ENCODE measurements around the gene ZCCHC7. TPM values are rescaled to one million over a fixed set of nuclear protein-coding genes. Genes with fewer than 3 reads are reported as not detected.
A peak's percentile ranks its signal among the peaks of the same experiment; 100 is the strongest.
"Not testable (repeated sequence)": the region's sequence is repeated elsewhere in the genome, so short reads cannot be mapped to it uniquely, and the experiment has no call there.

ZCCHC7 gene
- total RNA-seq, 1 donor from 2014 or later = 21.7 TPM

GRCh38 chr9:37083654-37084053 is 36.7 kb upstream of the ZCCHC7 start:
- Histone ChIP-seq H2AFZ (ENCODE audit: low read depth, low read length) (no peak overlapping the region), H4K20me1 (ENCODE audit: insufficient read depth, low read length) (peaks cover 44% of the 10 kb centered on the region), H3K27me3 (ENCODE audit: insufficient read depth, low read length) (no peaks in the 10 kb centered on the region), H3K4me2 (ENCODE audit: low read length) (no peak overlapping the region), H3K9ac (ENCODE audit: low read length) (no peak overlapping the region), H3K27ac (ENCODE audit: low read depth, low read length) (no peak overlapping the region), H3K4me1 (ENCODE audit: insufficient read depth, low read length) (no peaks in the 10 kb centered on the region), H3K79me2 (ENCODE audit: insufficient read depth, low read length) (peaks cover 58% of the 10 kb centered on the region), H3K9me3 (ENCODE audit: insufficient read depth, low read depth, low read length) (no peaks in the 10 kb centered on the region), H3K36me3 (ENCODE audit: insufficient read depth, low read length) (peaks cover 10% of the 10 kb centered on the region), H3K4me3 (ENCODE audit: insufficient read depth, low read depth, low read length) (no peak overlapping the region)
- peaks cover 21% of the 10 kb centered on the region for H3K4me1 Mint-ChIP-seq (ENCODE audit: low read depth, unreplicated experiment)
- peaks cover 15% of the 10 kb centered on the region for H3K36me3 Mint-ChIP-seq (ENCODE audit: low read depth, unreplicated experiment)
- H3K27me3 Mint-ChIP-seq (ENCODE audit: low read depth, unreplicated experiment) = no peaks in the 10 kb centered on the region
- TF ChIP-seq EZH2 (IDR thresholded peaks at IDR 0.05; ENCODE audit: insufficient read depth, low read length) = no peak
- TF ChIP-seq, protein P1, sequence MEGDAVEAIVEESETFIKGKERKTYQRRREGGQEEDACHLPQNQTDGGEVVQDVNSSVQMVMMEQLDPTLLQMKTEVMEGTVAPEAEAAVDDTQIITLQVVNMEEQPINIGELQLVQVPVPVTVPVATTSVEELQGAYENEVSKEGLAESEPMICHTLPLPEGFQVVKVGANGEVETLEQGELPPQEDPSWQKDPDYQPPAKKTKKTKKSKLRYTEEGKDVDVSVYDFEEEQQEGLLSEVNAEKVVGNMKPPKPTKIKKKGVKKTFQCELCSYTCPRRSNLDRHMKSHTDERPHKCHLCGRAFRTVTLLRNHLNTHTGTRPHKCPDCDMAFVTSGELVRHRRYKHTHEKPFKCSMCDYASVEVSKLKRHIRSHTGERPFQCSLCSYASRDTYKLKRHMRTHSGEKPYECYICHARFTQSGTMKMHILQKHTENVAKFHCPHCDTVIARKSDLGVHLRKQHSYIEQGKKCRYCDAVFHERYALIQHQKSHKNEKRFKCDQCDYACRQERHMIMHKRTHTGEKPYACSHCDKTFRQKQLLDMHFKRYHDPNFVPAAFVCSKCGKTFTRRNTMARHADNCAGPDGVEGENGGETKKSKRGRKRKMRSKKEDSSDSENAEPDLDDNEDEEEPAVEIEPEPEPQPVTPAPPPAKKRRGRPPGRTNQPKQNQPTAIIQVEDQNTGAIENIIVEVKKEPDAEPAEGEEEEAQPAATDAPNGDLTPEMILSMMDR (IDR thresholded peaks at IDR 0.05; ENCODE audit: insufficient read depth, low read depth, low read length) = no peak
- DNase-seq (ENCODE audit: low read depth) (no peak), FAIRE-seq (no peak)
- no peaks in the 10 kb centered on the region for H3K9me3 Mint-ChIP-seq (ENCODE audit: unreplicated experiment)
- no peak overlapping the region for H3K27ac Mint-ChIP-seq (ENCODE audit: unreplicated experiment)
- no peak overlapping the region for H3K4me3 Mint-ChIP-seq (ENCODE audit: unreplicated experiment)

DNA sequence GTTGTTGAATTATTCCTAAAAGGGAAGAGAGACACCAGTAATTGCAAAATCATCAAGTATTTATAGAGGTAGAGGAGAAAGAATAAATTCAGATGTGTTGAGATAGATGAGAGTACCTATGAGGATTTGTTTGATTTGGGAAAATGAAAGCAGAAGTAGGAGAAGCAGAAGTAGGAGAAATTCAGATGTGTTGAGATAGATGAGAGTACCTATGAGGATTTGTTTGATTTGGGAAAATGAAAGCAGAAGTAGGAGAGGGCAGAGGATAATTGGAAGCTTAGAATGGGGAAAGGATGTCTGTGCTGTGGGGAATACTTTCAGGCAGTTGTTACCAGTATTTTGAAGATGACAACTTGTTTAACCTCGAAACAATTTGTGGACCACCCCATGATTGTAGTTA is 35.1 kb upstream of the ZCCHC7 start:
- Mint-ChIP-seq H3K4me3 (ENCODE audit: unreplicated experiment) (no peak overlapping the region), H3K27ac (ENCODE audit: unreplicated experiment) (no peak overlapping the region), H3K36me3 (ENCODE audit: low read depth, unreplicated experiment) (peaks cover 15% of the 10 kb centered on the region), H3K9me3 (ENCODE audit: unreplicated experiment) (no peaks in the 10 kb centered on the region), H3K27me3 (ENCODE audit: low read depth, unreplicated experiment) (no peaks in the 10 kb centered on the region), H3K4me1 (ENCODE audit: low read depth, unreplicated experiment) (peaks cover 21% of the 10 kb centered on the region)
- FAIRE-seq = peak; percentile 43
- peaks cover 12% of the 10 kb centered on the region for H3K36me3 ChIP-seq (ENCODE audit: insufficient read depth, low read length)
- no peaks in the 10 kb centered on the region for H3K9me3 ChIP-seq (ENCODE audit: insufficient read depth, low read depth, low read length)
- peaks cover 44% of the 10 kb centered on the region for H4K20me1 ChIP-seq (ENCODE audit: insufficient read depth, low read length)
- no peak overlapping the region for H3K9ac ChIP-seq (ENCODE audit: low read length)
- H3K27ac ChIP-seq (ENCODE audit: low read depth, low read length) = no peak overlapping the region
- no peak for DNase-seq (ENCODE audit: low read depth)
- H3K4me1 ChIP-seq (ENCODE audit: insufficient read depth, low read length) = no peaks in the 10 kb centered on the region
- H3K4me3 ChIP-seq (ENCODE audit: insufficient read depth, low read depth, low read length) = no peak overlapping the region
- peaks cover 50% of the 10 kb centered on the region for H3K79me2 ChIP-seq (ENCODE audit: insufficient read depth, low read length)
- TF ChIP-seq EZH2 (IDR thresholded peaks at IDR 0.05; ENCODE audit: insufficient read depth, low read length) = no peak
- TF ChIP-seq, protein P1 (IDR thresholded peaks at IDR 0.05; ENCODE audit: insufficient read depth, low read depth, low read length) = no peak
- H2AFZ ChIP-seq (ENCODE audit: low read depth, low read length) = no peak overlapping the region
- no peaks in the 10 kb centered on the region for H3K27me3 ChIP-seq (ENCODE audit: insufficient read depth, low read length)
- H3K4me2 ChIP-seq (ENCODE audit: low read length) = no peak overlapping the region

- H3K4me2 ChIP-seq (ENCODE audit: low read length); H3K27me3 Mint-ChIP-seq (ENCODE audit: low read depth, unreplicated experiment); H3K79me2 ChIP-seq (ENCODE audit: insufficient read depth, low read length); H3K9me3 ChIP-seq (ENCODE audit: insufficient read depth, low read depth, low read length); DNase-seq (ENCODE audit: low read depth); H3K36me3 Mint-ChIP-seq (ENCODE audit: low read depth, unreplicated experiment); H4K20me1 ChIP-seq (ENCODE audit: insufficient read depth, low read length); H3K4me3 Mint-ChIP-seq (ENCODE audit: unreplicated experiment); H3K27me3 ChIP-seq (ENCODE audit: insufficient read depth, low read length); H2AFZ ChIP-seq (ENCODE audit: low read depth, low read length); H3K4me1 ChIP-seq (ENCODE audit: insufficient read depth, low read length); FAIRE-seq; H3K9me3 Mint-ChIP-seq (ENCODE audit: unreplicated experiment); H3K4me1 Mint-ChIP-seq (ENCODE audit: low read depth, unreplicated experiment); H3K27ac ChIP-seq (ENCODE audit: low read depth, low read length); H3K4me3 ChIP-seq (ENCODE audit: insufficient read depth, low read depth, low read length); H3K27ac Mint-ChIP-seq (ENCODE audit: unreplicated experiment); H3K9ac ChIP-seq (ENCODE audit: low read length); H3K36me3 ChIP-seq (ENCODE audit: insufficient read depth, low read length): not testable (repeated sequence)
Measured at GRCh38 chr9:37092714-37093295, 27.6 kb upstream of the ZCCHC7 start.

Data from astrocyte (in vitro differentiated cells and primary cell).